ENCODE measurements around the gene TTC21B. TPM values are rescaled to one million over a fixed set of nuclear protein-coding genes. Genes with fewer than 3 reads are reported as not detected.

TTC21B gene
- total and polyA plus RNA-seq, 9 of the 15 experiments (the other 6 are each of a cell fraction or from before 2014, with no cell fraction given) = 5.2 to 34.9 (median 18.5) TPM

GRCh38 chr2:165941827-165942226 lies 11.7 kb downstream of the TTC21B start:
- H3K9me1 ChIP-seq (ENCODE audit: control insufficient read depth, insufficient read depth, low read length) = no peaks in the 10 kb centered on the region
- H3K4me3 ChIP-seq = no peak overlapping the region
- H3K27me3 ChIP-seq (ENCODE audit: control insufficient read depth in 2 of 2, insufficient read depth in 2 of 2, low read length in 2 of 2) = no peaks in the 10 kb centered on the region
- 100% methylated on average over 1 of the region's 1 CpG for WGBS (ENCODE audit: insufficient coverage, low coverage, missing lambda C conversion rate)
- CTCF ChIA-PET (ENCODE audit: low intra/inter-chr PET ratio) = no interaction called here
- POLR2A ChIA-PET = interaction anchor here (4.0 kb wide), 1 partner anchor 11 kb away, joined by 20 read pairs; the partner anchor contains the start of gene TTC21B
- no TSS peak for BruUV-seq (replicated peaks)
- in situ Hi-C loops (cut with MboI) = loop anchor here (25.0 kb wide), 1 partner anchor 470 kb away; no protein-coding TSS in a partner anchor
- no peak overlapping the region for H2AFZ ChIP-seq (ENCODE audit: low read depth, low read length)
- H4K20me1 ChIP-seq (replicated peaks; ENCODE audit: control insufficient read depth, insufficient read depth, low read length) = no peaks in the 10 kb centered on the region
- no peak overlapping the region for H3K9ac ChIP-seq (ENCODE audit: insufficient read depth in 1 of 2, low read depth in 2 of 2, low read length in 2 of 2)
- ATAC-seq (no peak), FAIRE-seq (no peak), DNase-seq (ENCODE audit: extremely low read depth in 1 of 4, low spot score in 3 of 4) (no peak)
- TF ChIP-seq MAFG (tag; conservative IDR thresholded peaks at IDR 0.05) = peak; percentile 18; the same call in 1 of the 2 replicates
- TF ChIP-seq ZNF316 (IDR thresholded peaks at IDR 0.05) = peak; percentile 83
- no peak for TF ChIP-seq GATA2 (CRISPR knock-in tag; IDR thresholded peaks at IDR 0.05)
- TF ChIP-seq KLF6 (CRISPR knock-in tag; IDR thresholded peaks at IDR 0.05; ENCODE audit: borderline replicate concordance) = no peak
- TF ChIP-seq C11orf30 (IDR thresholded peaks at IDR 0.05; ENCODE audit: low read depth) = peak; percentile 58; the same call in 1 of the 2 replicates
- no peaks in the 10 kb centered on the region for H3K9me3 ChIP-seq (replicated peaks; ENCODE audit: control insufficient read depth, insufficient read depth, low read depth, low read length)
- H3K79me2 ChIP-seq (ENCODE audit: control insufficient read depth, insufficient read depth, low read length) = no peaks in the 10 kb centered on the region
- H3K4me1 ChIP-seq (replicated peaks in 1 of 2; ENCODE audit: control insufficient read depth in 2 of 2, insufficient read depth in 2 of 2, low read length in 2 of 2) = no peaks in the 10 kb centered on the region
- H3K4me2 ChIP-seq (ENCODE audit: insufficient read depth, low read length) = no peak overlapping the region
- no peak overlapping the region for H3K27ac ChIP-seq (ENCODE audit: extremely low read depth, low read depth, low read length)
- H3K36me3 ChIP-seq (ENCODE audit: control insufficient read depth, insufficient read depth, low read length) = peaks cover 75% of the 10 kb centered on the region
- intact Hi-C loops (cut with micrococcal nuclease) = no loop called here

DNA sequence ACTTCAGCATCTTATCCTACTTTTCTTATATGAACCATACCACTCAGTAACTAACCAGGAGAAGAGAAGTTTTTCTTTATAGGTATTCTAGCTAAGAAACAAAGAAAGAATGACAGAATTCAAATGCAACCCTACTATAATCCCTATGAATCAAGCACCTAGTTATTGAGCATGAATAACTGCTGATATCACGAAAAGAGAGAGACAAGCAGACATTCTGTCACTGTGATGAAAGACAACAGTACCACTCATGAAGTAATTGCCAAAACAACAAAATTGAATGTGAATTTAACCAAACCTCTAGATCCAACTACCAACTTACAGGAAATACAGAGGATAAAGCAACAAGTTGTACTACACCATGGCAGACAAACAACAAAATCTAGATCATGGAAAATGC lies 15.3 kb downstream of the TTC21B start:
- CTCF ChIA-PET (ENCODE audit: low intra/inter-chr PET ratio) = no interaction called here
- in situ Hi-C loops (cut with MboI) = loop anchor here (25.0 kb wide), 1 partner anchor 474 kb away; no protein-coding TSS in a partner anchor
- FAIRE-seq = no peak
- TF ChIP-seq ARNT (IDR thresholded peaks at IDR 0.05) = no peak
- TF ChIP-seq C11orf30 (IDR thresholded peaks at IDR 0.05; ENCODE audit: low read depth) = peak; percentile 35; the same call in 1 of the 2 replicates
- TF ChIP-seq MAFG (tag; conservative IDR thresholded peaks at IDR 0.05) = 0 out of 2 replicates have a peak, but pooled peaks have one; percentile 9
- no peak for TF ChIP-seq AFF4 (CRISPR knock-in tag; IDR thresholded peaks at IDR 0.05)
- TF ChIP-seq, protein P1, sequence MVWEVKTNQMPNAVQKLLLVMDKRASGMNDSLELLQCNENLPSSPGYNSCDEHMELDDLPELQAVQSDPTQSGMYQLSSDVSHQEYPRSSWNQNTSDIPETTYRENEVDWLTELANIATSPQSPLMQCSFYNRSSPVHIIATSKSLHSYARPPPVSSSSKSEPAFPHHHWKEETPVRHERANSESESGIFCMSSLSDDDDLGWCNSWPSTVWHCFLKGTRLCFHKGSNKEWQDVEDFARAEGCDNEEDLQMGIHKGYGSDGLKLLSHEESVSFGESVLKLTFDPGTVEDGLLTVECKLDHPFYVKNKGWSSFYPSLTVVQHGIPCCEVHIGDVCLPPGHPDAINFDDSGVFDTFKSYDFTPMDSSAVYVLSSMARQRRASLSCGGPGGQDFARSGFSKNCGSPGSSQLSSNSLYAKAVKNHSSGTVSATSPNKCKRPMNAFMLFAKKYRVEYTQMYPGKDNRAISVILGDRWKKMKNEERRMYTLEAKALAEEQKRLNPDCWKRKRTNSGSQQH (CRISPR knock-in tag; IDR thresholded peaks at IDR 0.05) = 0 out of 2 replicates have a peak, but pooled peaks have one; percentile 20
- no peak for TF ChIP-seq FOXP1 (CRISPR knock-in tag; IDR thresholded peaks at IDR 0.05)
- peak; percentile 66 for TF ChIP-seq ZNF316 (IDR thresholded peaks at IDR 0.05)
- no peak for TF ChIP-seq PTBP1 (IDR thresholded peaks at IDR 0.05; ENCODE audit: low read depth, low read length)
- TF ChIP-seq PPARD (CRISPR knock-in tag; IDR thresholded peaks at IDR 0.05) = no peak

More for the DNA sequence above, 15.3 kb downstream of the TTC21B start:
- 94% methylated on average over 1 of the region's 1 CpG for WGBS (ENCODE audit: insufficient coverage, low coverage, missing lambda C conversion rate)
- peaks cover 72% of the 10 kb centered on the region for H3K36me3 ChIP-seq (ENCODE audit: control insufficient read depth, insufficient read depth, low read length)
- H4K20me1 ChIP-seq (replicated peaks; ENCODE audit: control insufficient read depth, insufficient read depth, low read length) = no peaks in the 10 kb centered on the region
- H3K9ac ChIP-seq (ENCODE audit: insufficient read depth in 1 of 2, low read depth in 2 of 2, low read length in 2 of 2) = no peak overlapping the region
- no peaks in the 10 kb centered on the region for H3K27me3 ChIP-seq (ENCODE audit: control insufficient read depth in 2 of 2, insufficient read depth in 2 of 2, low read length in 2 of 2)
- POLR2A ChIA-PET = interaction anchor here (1.0 kb wide), 1 partner anchor 11 kb away, joined by 3 read pairs; no protein-coding TSS in a partner anchor
- H3K4me2 ChIP-seq (ENCODE audit: insufficient read depth, low read length) = no peak overlapping the region
- no peak overlapping the region for H3K4me3 ChIP-seq
- H3K4me1 ChIP-seq (replicated peaks in 1 of 2; ENCODE audit: control insufficient read depth in 2 of 2, insufficient read depth in 2 of 2, low read length in 2 of 2) = no peaks in the 10 kb centered on the region
- ATAC-seq = no peak
- no peaks in the 10 kb centered on the region for H3K9me1 ChIP-seq (ENCODE audit: control insufficient read depth, insufficient read depth, low read length)
- H3K27ac ChIP-seq (ENCODE audit: extremely low read depth, low read depth, low read length) = no peak overlapping the region
- no peak for DNase-seq (ENCODE audit: extremely low read depth in 1 of 4, low spot score in 3 of 4)
- intact Hi-C loops (cut with micrococcal nuclease) = no loop called here
- H2AFZ ChIP-seq (ENCODE audit: low read depth, low read length) = no peak overlapping the region
- no TSS peak for BruUV-seq (replicated peaks)
- no peaks in the 10 kb centered on the region for H3K79me2 ChIP-seq (ENCODE audit: control insufficient read depth, insufficient read depth, low read length)
- no peaks in the 10 kb centered on the region for H3K9me3 ChIP-seq (replicated peaks; ENCODE audit: control insufficient read depth, insufficient read depth, low read depth, low read length)

Data from K562 (cell line).